ENCODE data around the gene PKN3. TPM values are rescaled to one million over a fixed set of nuclear protein-coding genes. Genes with fewer than 3 reads are reported as not detected.

PKN3 gene
- total and polyA plus RNA-seq, 2 of the 13 experiments (the other 11 are each of a cell fraction or from before 2014, with no cell fraction given), result 10.5 to 13.2 TPM

DNA sequence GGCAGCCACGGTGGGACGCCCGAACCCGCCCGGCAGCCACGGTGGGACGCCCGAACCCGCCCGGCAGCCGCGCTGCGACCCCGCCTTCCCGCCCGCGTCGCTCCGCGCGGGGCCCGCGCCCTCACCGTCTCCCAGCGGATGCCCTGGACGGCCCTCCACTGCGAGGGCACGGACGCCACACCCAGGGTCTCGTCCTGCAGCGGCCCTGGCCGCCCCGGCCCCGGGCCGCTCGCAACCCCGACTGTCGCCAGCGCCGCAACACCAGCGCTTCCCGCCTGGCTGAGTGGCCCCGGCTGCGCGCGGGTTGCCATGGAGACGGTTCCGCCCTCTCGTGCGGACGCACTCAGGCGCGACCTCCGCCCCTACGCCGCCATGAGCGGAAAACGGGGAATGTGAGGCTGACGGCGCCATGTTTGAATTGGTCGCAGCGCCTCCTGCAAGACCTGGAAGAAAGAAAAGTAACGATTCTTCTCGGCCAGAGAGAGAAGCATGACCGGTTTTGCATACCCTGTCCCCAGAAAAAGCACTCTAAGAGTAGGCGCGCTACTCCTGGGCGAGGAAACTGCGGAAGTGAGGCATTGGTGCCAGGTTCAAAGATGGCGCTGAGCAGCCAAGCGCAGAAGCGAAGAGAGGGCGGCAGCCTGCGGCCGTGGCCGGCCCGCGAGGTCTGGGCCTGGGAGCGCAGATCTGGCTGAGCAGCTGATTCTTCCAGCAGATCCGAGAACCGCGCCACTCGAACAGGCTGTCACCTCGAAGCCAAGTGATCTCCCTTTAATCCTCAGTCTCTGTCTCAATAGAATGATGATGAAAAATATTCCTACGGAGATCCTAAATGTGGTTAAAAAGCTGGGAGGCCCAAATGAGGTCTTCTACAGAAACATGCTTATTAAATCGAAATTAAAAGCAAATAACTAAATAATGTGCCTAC is 45.6 kb upstream of the PKN3 start, which contains the start of gene DYNC2I2 (continued):
- TF ChIP-seq, protein P1, sequence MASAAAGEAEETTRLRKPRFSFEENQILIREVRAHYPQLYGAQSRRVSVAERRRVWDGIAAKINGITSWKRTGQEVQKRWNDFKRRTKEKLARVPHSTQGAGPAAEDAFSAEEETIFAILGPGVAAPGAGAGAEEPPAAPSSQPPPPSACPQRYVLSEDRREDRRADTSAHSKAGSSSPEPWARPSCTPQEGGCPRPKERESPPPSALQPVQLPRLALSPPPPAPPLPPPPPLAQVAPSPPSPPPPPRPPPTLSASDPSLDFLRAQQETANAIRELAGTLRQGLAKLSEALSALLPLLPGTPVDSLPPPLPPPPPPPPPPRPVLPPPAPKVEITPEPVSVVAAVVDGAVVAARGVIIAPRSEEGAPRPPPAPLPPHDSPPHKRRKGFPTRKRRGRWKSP (CRISPR knock-in tag; IDR thresholded peaks at IDR 0.05), result peak; percentile 85
- peak; percentile 49 for TF ChIP-seq XRCC5 (optimal IDR thresholded peaks at IDR 0.05; ENCODE audit: low read length)
- peak; percentile 74; the same call in 1 of the 2 replicates for TF ChIP-seq RFXAP (CRISPR knock-in tag; IDR thresholded peaks at IDR 0.05; ENCODE audit: borderline replicate concordance)
- TF ChIP-seq, protein P2, sequence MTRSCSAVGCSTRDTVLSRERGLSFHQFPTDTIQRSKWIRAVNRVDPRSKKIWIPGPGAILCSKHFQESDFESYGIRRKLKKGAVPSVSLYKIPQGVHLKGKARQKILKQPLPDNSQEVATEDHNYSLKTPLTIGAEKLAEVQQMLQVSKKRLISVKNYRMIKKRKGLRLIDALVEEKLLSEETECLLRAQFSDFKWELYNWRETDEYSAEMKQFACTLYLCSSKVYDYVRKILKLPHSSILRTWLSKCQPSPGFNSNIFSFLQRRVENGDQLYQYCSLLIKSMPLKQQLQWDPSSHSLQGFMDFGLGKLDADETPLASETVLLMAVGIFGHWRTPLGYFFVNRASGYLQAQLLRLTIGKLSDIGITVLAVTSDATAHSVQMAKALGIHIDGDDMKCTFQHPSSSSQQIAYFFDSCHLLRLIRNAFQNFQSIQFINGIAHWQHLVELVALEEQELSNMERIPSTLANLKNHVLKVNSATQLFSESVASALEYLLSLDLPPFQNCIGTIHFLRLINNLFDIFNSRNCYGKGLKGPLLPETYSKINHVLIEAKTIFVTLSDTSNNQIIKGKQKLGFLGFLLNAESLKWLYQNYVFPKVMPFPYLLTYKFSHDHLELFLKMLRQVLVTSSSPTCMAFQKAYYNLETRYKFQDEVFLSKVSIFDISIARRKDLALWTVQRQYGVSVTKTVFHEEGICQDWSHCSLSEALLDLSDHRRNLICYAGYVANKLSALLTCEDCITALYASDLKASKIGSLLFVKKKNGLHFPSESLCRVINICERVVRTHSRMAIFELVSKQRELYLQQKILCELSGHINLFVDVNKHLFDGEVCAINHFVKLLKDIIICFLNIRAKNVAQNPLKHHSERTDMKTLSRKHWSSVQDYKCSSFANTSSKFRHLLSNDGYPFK (CRISPR knock-in tag; IDR thresholded peaks at IDR 0.05; ENCODE audit: borderline replicate concordance), result peak; percentile 98
- peak; percentile 79; the same call in 1 of the 2 replicates for TF ChIP-seq ZC3H13 (CRISPR knock-in tag; IDR thresholded peaks at IDR 0.05)
- 0 out of 2 replicates have a peak, but pooled peaks have one; percentile 84 for TF ChIP-seq ZNF431 (CRISPR knock-in tag; IDR thresholded peaks at IDR 0.05; ENCODE audit: borderline replicate concordance, low read depth)
- TF ChIP-seq ARNT2 (CRISPR knock-in tag; IDR thresholded peaks at IDR 0.05; ENCODE audit: low read depth), result peak; percentile 74
- TF ChIP-seq, protein P3, sequence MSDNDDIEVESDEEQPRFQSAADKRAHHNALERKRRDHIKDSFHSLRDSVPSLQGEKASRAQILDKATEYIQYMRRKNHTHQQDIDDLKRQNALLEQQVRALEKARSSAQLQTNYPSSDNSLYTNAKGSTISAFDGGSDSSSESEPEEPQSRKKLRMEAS (IDR thresholded peaks at IDR 0.05), result peak; percentile 81
- TF ChIP-seq SRSF1 (optimal IDR thresholded peaks at IDR 0.05; ENCODE audit: low read depth, low read length), result peak; percentile 71
- no peak for TF ChIP-seq SMAD9 (CRISPR knock-in tag; IDR thresholded peaks at IDR 0.05)
- TF ChIP-seq, protein P4, sequence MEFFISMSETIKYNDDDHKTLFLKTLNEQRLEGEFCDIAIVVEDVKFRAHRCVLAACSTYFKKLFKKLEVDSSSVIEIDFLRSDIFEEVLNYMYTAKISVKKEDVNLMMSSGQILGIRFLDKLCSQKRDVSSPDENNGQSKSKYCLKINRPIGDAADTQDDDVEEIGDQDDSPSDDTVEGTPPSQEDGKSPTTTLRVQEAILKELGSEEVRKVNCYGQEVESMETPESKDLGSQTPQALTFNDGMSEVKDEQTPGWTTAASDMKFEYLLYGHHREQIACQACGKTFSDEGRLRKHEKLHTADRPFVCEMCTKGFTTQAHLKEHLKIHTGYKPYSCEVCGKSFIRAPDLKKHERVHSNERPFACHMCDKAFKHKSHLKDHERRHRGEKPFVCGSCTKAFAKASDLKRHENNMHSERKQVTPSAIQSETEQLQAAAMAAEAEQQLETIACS (CRISPR knock-in tag; IDR thresholded peaks at IDR 0.05), result peak; percentile 59
- TF ChIP-seq, protein P5, sequence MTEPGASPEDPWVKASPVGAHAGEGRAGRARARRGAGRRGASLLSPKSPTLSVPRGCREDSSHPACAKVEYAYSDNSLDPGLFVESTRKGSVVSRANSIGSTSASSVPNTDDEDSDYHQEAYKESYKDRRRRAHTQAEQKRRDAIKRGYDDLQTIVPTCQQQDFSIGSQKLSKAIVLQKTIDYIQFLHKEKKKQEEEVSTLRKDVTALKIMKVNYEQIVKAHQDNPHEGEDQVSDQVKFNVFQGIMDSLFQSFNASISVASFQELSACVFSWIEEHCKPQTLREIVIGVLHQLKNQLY (CRISPR knock-in tag; IDR thresholded peaks at IDR 0.05), result peak; percentile 49; the same call in 1 of the 2 replicates
- TF ChIP-seq, protein P6, sequence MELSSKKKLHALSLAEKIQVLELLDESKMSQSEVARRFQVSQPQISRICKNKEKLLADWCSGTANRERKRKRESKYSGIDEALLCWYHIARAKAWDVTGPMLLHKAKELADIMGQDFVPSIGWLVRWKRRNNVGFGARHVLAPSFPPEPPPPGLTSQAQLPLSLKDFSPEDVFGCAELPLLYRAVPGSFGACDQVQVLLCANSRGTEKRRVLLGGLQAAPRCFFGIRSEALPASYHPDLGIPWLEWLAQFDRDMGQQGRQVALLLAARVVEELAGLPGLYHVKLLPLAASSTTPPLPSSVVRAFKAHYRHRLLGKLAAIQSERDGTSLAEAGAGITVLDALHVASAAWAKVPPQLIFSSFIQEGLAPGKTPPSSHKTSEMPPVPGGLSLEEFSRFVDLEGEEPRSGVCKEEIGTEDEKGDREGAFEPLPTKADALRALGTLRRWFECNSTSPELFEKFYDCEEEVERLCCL (CRISPR knock-in tag; IDR thresholded peaks at IDR 0.05; ENCODE audit: borderline replicate concordance), result 0 out of 2 replicates have a peak, but pooled peaks have one; percentile 44
- peak; percentile 55 for TF ChIP-seq GABPA (IDR thresholded peaks at IDR 0.05; ENCODE audit: low read depth, low read length)
- TF ChIP-seq GABPA (CRISPR knock-in tag; IDR thresholded peaks at IDR 0.05; ENCODE audit: low read depth), result peak; percentile 86
- peak; percentile 83 for TF ChIP-seq ZNF563 (CRISPR knock-in tag; IDR thresholded peaks at IDR 0.05)
- peak; percentile 57 for TF ChIP-seq RAD21 (CRISPR knock-in tag; IDR thresholded peaks at IDR 0.05)
- no peak for TF ChIP-seq ZBTB7B (CRISPR knock-in tag; IDR thresholded peaks at IDR 0.05)
- TF ChIP-seq ONECUT2 (CRISPR knock-in tag; IDR thresholded peaks at IDR 0.05), result 0 out of 2 replicates have a peak, but pooled peaks have one; percentile 8
- TF ChIP-seq ETV6 (CRISPR knock-in tag; conservative IDR thresholded peaks at IDR 0.05), result 0 out of 2 replicates have a peak, but pooled peaks have one; percentile 27
